ENCODE results near the gene LIPT1. TPM values are rescaled to one million over a fixed set of nuclear protein-coding genes. Genes with fewer than 3 reads are reported as not detected.
A peak's percentile ranks its signal among the peaks of the same experiment; 100 is the strongest.

LIPT1 gene
- total RNA-seq (2014; rRNA removed; shearing (Covaris generic)) (7.9 and 12.5 TPM in 2 replicates), total RNA-seq (2022) (11.9 and 12.7 TPM in 2 replicates), Bru-seq, nascent RNA (percentile 69 among the genes with signal in this experiment), BruChase-seq, experiment 1, labeled RNA remaining after a 6-hour chase (percentile 65 among the genes with signal in this experiment), BruChase-seq, experiment 2, labeled RNA remaining after a 2-hour chase (percentile 80 among the genes with signal in this experiment)
- long read RNA-seq, partial matches to known transcripts: 0 of 4 reads
- long read RNA-seq, other reads (novel, unspliced or antisense): 1 of 4 reads

GRCh38 chr2:99154643-99155536, at the start of gene LIPT1, which contains the start of gene TSGA10:
Gene LIPT1, plus strand, starts transcription at chr2:99154967. Its CDS starts 6,991 bp downstream, at chr2:99161958.
Gene TSGA10, minus strand, starts transcription at chr2:99154942. Its CDS starts 45,503 bp downstream, at chr2:99109439.
- ChIA-PET CTCF (ENCODE audit: unreplicated experiment) (no interaction called here), POLR2A (interaction anchor here (1.5 to 2.2 kb wide), 3 partner anchors 11 to 26 kb away, joined by 3 to 12 read pairs (median 8); partner anchors contain the start of genes C2orf15, MITD1 and MRPL30)
- peak within 1 kb of the TSS; percentile 70 for H3K27ac ChIP-seq (ENCODE audit: low read depth, low read length, poor library complexity, severe bottlenecking)
- peaks cover 8% of the 10 kb centered on the region; the same call in 1 of the 2 replicates for H3K79me2 ChIP-seq (ENCODE audit: insufficient read depth, low read depth, low read length)
- no peaks in the 10 kb centered on the region for H3K9me2 ChIP-seq (ENCODE audit: insufficient read depth, low read length)
- no peaks in the 10 kb centered on the region for H3K9me3 ChIP-seq (ENCODE audit: low read length)
- peak; percentile 95 for DNase-seq (ENCODE audit: low spot score)
- peak within 1 kb of the TSS; percentile 88 for H3K4me2 ChIP-seq (ENCODE audit: low read length)
- peak within 1 kb of the TSS; percentile 82 for H2AFZ ChIP-seq (ENCODE audit: low read length)
- TSS peak; percentile 82 for BruUV-seq (replicated peaks)
- TF ChIP-seq EZH2phosphoT487 (IDR thresholded peaks at IDR 0.05; ENCODE audit: borderline replicate concordance, low read depth, low read length) (no peak), CTCF (conservative IDR thresholded peaks at IDR 0.05; ENCODE audit: low read length) (peak; percentile 53; the same call in 1 of the 2 replicates)
- peaks cover 12% of the 10 kb centered on the region for H3K36me3 ChIP-seq (ENCODE audit: insufficient read depth, low read length)
- no peaks in the 10 kb centered on the region for H4K20me1 ChIP-seq (ENCODE audit: insufficient read depth, low read length)
- H3K4me1 ChIP-seq (ENCODE audit: insufficient read depth, low read length, poor library complexity, severe bottlenecking): peaks cover 21% of the 10 kb centered on the region
- intact Hi-C loops (cut with micrococcal nuclease; ENCODE audit: unreplicated experiment): loop anchor here (1.0 to 2.0 kb wide), 4 partner anchors 14 to 335 kb away; partner anchors contain the start of genes C2orf15, EIF5B, MITD1 and MRPL30
- peak within 1 kb of the TSS; percentile 75 for H3K4me3 ChIP-seq (ENCODE audit: low read depth, low read length, poor library complexity, severe bottlenecking)

- BruUV-seq (replicated peaks): no TSS peak
- intact Hi-C loops (cut with micrococcal nuclease; ENCODE audit: unreplicated experiment): no loop called here
These were observed 47.9 kb upstream of the LIPT1 start for GRCh38 chr2:99106913-99107312.

More at GRCh38 chr2:99106913-99107312, 47.9 kb upstream of the LIPT1 start:
- no peaks in the 10 kb centered on the region for H3K9me3 ChIP-seq (ENCODE audit: low read length)
- H3K36me3 ChIP-seq (ENCODE audit: insufficient read depth, low read length): no peaks in the 10 kb centered on the region
- H3K4me1 ChIP-seq (ENCODE audit: insufficient read depth, low read length, poor library complexity, severe bottlenecking): no peaks in the 10 kb centered on the region
- ChIA-PET CTCF (ENCODE audit: unreplicated experiment) (no interaction called here), POLR2A (no interaction called here)
- no peaks in the 10 kb centered on the region for H4K20me1 ChIP-seq (ENCODE audit: insufficient read depth, low read length)
- no peak overlapping the region for H2AFZ ChIP-seq (ENCODE audit: low read length)
- H3K79me2 ChIP-seq (ENCODE audit: insufficient read depth, low read depth, low read length): no peaks in the 10 kb centered on the region
- DNase-seq (ENCODE audit: low spot score): no peak
- TF ChIP-seq CTCF (conservative IDR thresholded peaks at IDR 0.05; ENCODE audit: low read length) (no peak), EZH2phosphoT487 (IDR thresholded peaks at IDR 0.05; ENCODE audit: borderline replicate concordance, low read depth, low read length) (no peak)
- no peak overlapping the region for H3K4me3 ChIP-seq (ENCODE audit: low read depth, low read length, poor library complexity, severe bottlenecking)
- no peaks in the 10 kb centered on the region for H3K9me2 ChIP-seq (ENCODE audit: insufficient read depth, low read length)
- no peak overlapping the region for H3K27ac ChIP-seq (ENCODE audit: low read depth, low read length, poor library complexity, severe bottlenecking)
- H3K4me2 ChIP-seq (ENCODE audit: low read length): no peak overlapping the region

Data from OCI-LY7 (cell line).